ENCODE measurements around the gene RAP1A. TPM values are rescaled to one million over a fixed set of nuclear protein-coding genes. Genes with fewer than 3 reads are reported as not detected.

The RAP1A gene
- total RNA-seq, 1 experiment from 2014 or later = 55.2 TPM

DNA sequence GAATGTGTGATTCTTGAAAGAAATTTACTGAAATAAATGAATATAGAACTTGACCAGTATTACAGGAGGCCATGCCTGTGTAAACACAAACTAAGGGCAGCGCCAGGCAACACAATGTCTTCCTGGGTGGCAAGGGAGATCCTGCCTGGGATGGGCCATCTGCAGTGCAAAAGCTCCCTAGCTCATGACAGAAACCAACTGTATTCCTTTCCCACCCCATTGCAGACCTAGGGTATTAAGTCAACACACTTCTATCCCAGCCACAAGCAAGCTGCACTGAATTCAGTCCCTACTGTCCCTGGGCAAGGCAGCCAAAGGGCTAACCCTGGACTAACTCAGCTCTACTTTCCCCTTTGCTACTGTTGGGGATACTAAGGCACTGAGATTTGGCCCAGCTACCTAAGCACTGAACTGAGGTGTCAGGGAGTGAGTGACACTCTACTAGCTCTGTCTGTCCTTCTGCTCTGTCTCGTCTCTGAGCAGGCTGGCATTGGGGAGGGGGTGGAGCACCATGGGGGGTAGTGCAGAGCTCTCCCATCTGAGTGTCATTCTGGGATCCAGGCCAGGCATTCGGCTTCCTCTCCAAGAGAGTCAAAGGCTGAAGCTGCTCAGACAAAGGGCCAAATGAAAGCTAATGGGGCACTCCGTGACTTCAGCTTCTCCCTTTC, 117.1 kb downstream of the RAP1A start:
- H3K27ac ChIP-seq = no peak overlapping the region
- no peaks in the 10 kb centered on the region; the same call in 1 of the 2 replicates for H3F3A ChIP-seq (ENCODE audit: insufficient read depth, low read depth)
- no peaks in the 10 kb centered on the region for H3K36me3 ChIP-seq (ENCODE audit: low read depth)
- TF ChIP-seq, protein P1, sequence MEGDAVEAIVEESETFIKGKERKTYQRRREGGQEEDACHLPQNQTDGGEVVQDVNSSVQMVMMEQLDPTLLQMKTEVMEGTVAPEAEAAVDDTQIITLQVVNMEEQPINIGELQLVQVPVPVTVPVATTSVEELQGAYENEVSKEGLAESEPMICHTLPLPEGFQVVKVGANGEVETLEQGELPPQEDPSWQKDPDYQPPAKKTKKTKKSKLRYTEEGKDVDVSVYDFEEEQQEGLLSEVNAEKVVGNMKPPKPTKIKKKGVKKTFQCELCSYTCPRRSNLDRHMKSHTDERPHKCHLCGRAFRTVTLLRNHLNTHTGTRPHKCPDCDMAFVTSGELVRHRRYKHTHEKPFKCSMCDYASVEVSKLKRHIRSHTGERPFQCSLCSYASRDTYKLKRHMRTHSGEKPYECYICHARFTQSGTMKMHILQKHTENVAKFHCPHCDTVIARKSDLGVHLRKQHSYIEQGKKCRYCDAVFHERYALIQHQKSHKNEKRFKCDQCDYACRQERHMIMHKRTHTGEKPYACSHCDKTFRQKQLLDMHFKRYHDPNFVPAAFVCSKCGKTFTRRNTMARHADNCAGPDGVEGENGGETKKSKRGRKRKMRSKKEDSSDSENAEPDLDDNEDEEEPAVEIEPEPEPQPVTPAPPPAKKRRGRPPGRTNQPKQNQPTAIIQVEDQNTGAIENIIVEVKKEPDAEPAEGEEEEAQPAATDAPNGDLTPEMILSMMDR (conservative IDR thresholded peaks at IDR 0.05) = no peak
- no peak for TF ChIP-seq EZH2 (IDR thresholded peaks at IDR 0.05; ENCODE audit: low read depth)
- BruUV-seq (replicated peaks) = no TSS peak
- intact Hi-C loops (cut with micrococcal nuclease; ENCODE audit: unreplicated experiment) = no loop called here
- H3K27me3 ChIP-seq (ENCODE audit: insufficient read depth, low read depth) = peaks cover 12% of the 10 kb centered on the region; the same call in 1 of the 2 replicates
- no peaks in the 10 kb centered on the region for H3K9me3 ChIP-seq (ENCODE audit: insufficient read depth, low read depth)
- DNase-seq = no peak
- ChIA-PET CTCF (interaction anchor here (0.6 kb wide), 1 partner anchor 516 kb away, joined by 3 read pairs; no protein-coding TSS in a partner anchor), POLR2A (ENCODE audit: unreplicated experiment) (interaction anchor here (0.6 kb wide), 1 partner anchor 11 kb away, joined by 3 read pairs; no protein-coding TSS in a partner anchor)
- no peak overlapping the region for H3K4me3 ChIP-seq
- no peaks in the 10 kb centered on the region for H3K79me2 ChIP-seq (ENCODE audit: low read depth)
- H3K4me1 ChIP-seq (replicated peaks; ENCODE audit: insufficient read depth) = peaks cover 13% of the 10 kb centered on the region
- H2AFZ ChIP-seq = no peak overlapping the region
- H3K4me2 ChIP-seq = no peak overlapping the region
- H4K20me1 ChIP-seq (ENCODE audit: insufficient read depth) = 0 out of 2 replicates have a peak, but pooled peaks cover 3% of the 10 kb centered on the region
- no peaks in the 10 kb centered on the region for H3K9me2 ChIP-seq (ENCODE audit: insufficient read depth)

DNA sequence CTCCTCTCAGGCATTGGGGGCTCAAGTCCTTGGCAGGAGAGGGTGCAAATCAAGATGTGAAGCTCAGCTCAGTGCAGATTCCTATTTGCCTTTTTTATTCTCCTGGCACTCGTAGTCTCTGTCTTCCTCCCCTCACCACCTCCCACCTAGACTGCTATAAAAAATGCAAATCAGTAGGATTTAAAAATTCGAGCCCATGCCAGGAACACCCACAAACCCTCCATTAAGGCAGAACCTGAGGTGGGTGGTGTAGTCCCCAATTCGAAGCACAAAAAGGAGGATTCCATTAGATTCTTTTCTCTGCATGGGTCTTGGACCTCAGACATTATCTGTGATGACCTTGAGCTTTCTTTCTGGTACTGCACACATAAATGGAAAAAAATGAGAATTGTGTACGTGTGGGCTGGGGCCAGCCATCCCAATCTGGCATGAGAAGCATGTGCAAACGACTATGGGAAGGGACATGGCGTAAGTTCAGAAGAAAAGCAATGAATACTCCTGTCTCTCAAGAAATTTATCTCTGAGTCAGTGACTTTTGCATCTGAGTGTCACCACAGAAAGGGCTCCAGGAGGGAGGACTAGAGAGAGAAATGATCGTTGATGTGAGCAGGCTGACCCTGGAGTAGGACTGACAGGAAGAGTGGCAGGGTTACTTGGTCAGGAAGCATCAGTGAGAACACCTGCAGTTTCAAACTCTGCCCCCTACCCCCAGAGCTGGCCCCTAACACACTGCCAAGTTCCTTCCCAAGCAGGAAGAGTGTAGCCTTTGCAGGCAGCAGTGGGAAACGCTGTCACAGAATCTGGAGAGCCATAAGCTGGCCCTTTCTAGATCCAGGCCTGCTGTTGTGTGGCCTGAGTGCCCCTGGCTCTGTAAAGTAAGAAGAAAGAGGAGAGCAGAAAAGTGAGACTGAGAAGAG, 117.9 kb downstream of the RAP1A start:
- H3F3A ChIP-seq (ENCODE audit: insufficient read depth, low read depth) = no peaks in the 10 kb centered on the region; the same call in 1 of the 2 replicates
- 0 out of 2 replicates have a peak, but pooled peaks cover 3% of the 10 kb centered on the region for H4K20me1 ChIP-seq (ENCODE audit: insufficient read depth)
- peak overlapping the region; percentile 99 for H3K4me2 ChIP-seq
- DNase-seq = no peak
- POLR2A ChIA-PET (ENCODE audit: unreplicated experiment) = interaction anchor here (0.6 kb wide), 1 partner anchor 10 kb away, joined by 3 read pairs; no protein-coding TSS in a partner anchor
- H2AFZ ChIP-seq = no peak overlapping the region
- H3K79me2 ChIP-seq (ENCODE audit: low read depth) = no peaks in the 10 kb centered on the region
- H3K9me2 ChIP-seq (ENCODE audit: insufficient read depth) = no peaks in the 10 kb centered on the region
- intact Hi-C loops (cut with micrococcal nuclease; ENCODE audit: unreplicated experiment) = no loop called here
- CTCF ChIA-PET = no interaction called here
- BruUV-seq (replicated peaks) = TSS peak; percentile 28
- H3K4me3 ChIP-seq = peak overlapping the region; percentile 54; the same call in 1 of the 2 replicates
- no peak for TF ChIP-seq EZH2 (IDR thresholded peaks at IDR 0.05; ENCODE audit: low read depth)
- TF ChIP-seq, protein P1 (conservative IDR thresholded peaks at IDR 0.05) = no peak
- H3K36me3 ChIP-seq (ENCODE audit: low read depth) = no peaks in the 10 kb centered on the region
- H3K27ac ChIP-seq = no peak overlapping the region
- peaks cover 12% of the 10 kb centered on the region; the same call in 1 of the 2 replicates for H3K27me3 ChIP-seq (ENCODE audit: insufficient read depth, low read depth)
- H3K4me1 ChIP-seq (replicated peaks; ENCODE audit: insufficient read depth) = peaks cover 13% of the 10 kb centered on the region
- H3K9me3 ChIP-seq (ENCODE audit: insufficient read depth, low read depth) = no peaks in the 10 kb centered on the region

DNA sequence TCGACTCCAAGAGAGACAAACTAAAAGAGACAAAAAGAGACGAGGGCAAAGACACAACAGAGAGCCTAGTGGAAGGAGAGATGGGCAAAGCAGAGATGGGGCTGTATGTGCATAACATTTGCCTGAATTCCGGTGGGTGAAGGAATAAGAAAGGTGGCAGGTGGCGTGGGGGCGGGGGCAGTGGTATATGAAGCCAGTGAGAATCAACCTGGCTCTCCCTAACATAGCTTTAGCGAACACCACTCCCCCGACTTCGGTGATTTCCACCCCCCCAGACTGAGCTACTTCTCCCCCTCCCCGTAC, 118.5 kb downstream of the RAP1A start:
- Histone ChIP-seq H3K9me2 (ENCODE audit: insufficient read depth) (no peaks in the 10 kb centered on the region), H3K4me1 (replicated peaks; ENCODE audit: insufficient read depth) (peaks cover 13% of the 10 kb centered on the region), H3K27me3 (ENCODE audit: insufficient read depth, low read depth) (peaks cover 17% of the 10 kb centered on the region; the same call in 1 of the 2 replicates), H3K27ac (no peak overlapping the region), H3K9me3 (ENCODE audit: insufficient read depth, low read depth) (no peaks in the 10 kb centered on the region), H3K4me2 (peak overlapping the region; percentile 99), H3K79me2 (ENCODE audit: low read depth) (no peaks in the 10 kb centered on the region), H3F3A (ENCODE audit: insufficient read depth, low read depth) (no peaks in the 10 kb centered on the region; the same call in 1 of the 2 replicates), H2AFZ (peak overlapping the region; percentile 92), H3K36me3 (ENCODE audit: low read depth) (no peaks in the 10 kb centered on the region), H4K20me1 (ENCODE audit: insufficient read depth) (0 out of 2 replicates have a peak, but pooled peaks cover 3% of the 10 kb centered on the region), H3K4me3 (peak overlapping the region; percentile 54)
- ChIA-PET POLR2A (ENCODE audit: unreplicated experiment) (no interaction called here), CTCF (no interaction called here)
- no peak for TF ChIP-seq EZH2 (IDR thresholded peaks at IDR 0.05; ENCODE audit: low read depth)
- TF ChIP-seq, protein P1 (conservative IDR thresholded peaks at IDR 0.05) = no peak
- intact Hi-C loops (cut with micrococcal nuclease; ENCODE audit: unreplicated experiment) = no loop called here
- no peak for DNase-seq
- BruUV-seq (replicated peaks) = no TSS peak

All from PC-9 (cell line).